HG02943 (cell line): ENCODE results near the gene PDE9A.
"Not testable (repeated sequence)": the region's sequence is repeated elsewhere in the genome, so short reads cannot be mapped to it uniquely, and the experiment has no call there.

Source experiments
- ATAC-seq: cut with Tn5 transposase; IDR thresholded peaks from one replicate; pipeline ENCODE4 v1.9.1; 2021; ENCODE audit warnings: mild to moderate bottlenecking, low read depth, moderate library complexity; ENCODE audit not compliant: unreplicated experiment

The PDE9A gene

DNA sequence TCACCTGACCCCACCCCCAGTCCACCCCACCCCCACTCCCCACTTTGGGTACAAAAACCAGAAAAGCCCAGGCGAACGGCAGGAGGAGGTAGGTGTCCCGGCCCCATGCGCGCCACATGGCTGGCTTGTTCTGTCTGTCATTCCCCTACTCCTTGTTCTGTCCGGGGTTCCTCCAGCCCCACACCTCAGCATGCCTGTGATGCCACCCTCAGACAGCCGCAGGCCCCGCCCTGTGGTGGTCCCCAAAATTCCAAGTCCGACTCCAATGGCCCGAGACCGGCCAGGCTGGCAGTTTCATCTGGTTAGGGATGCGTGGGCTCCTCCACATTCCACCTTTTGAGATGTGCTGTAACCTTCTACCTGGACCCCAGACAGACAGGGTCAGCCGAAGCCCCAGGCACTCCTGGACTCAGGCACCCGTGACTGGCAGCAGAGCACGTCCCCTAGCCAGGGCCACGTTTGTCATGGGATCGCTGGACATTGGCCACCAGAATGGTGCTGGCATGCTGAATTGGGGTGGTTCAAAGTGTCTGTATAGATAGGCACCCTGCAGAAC is 131.6 kb downstream of the PDE9A start:
- no peak for ATAC-seq

DNA sequence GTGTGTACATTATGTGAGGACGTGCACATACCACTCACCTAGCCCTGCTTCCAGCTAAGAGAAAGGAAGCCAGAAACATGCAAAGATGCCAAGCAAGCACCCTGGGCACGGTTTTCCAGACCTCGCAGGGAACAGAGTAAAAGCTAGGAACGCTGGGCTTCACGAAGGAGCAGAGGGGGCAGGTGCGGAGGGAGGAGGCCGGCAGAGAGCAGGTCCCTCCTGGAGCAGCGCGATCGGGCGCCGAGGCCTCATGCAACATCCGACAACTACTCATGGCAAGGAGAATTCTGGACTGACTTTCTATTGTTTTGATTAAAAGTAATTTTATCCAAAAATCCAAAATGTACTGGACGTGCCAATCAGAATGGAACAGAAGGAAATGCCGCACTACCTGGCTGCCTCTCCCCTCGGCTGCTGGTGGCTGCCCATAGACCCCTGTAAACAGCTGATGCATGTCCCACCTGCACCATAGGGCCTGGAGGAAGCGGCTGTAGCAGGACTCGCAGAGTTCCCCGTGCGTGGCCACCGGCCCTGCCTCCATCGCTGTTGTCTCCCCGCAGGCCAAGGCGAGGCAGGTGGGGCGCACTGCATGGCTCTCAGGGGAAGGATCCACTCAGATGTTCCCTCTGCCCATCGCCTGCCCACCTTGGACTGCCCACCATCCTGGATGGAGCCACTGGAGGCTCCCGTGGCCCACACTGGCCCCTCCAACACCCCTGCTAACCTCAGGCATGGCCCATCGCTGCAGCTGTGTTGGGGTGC is 132.4 kb downstream of the PDE9A start:
- no peak for ATAC-seq

- no peak for ATAC-seq
Observed at GRCh38 chr21:42786884-42787283, 133.5 kb downstream of the PDE9A start.

- ATAC-seq: no peak
Observed at GRCh38 chr21:42787613-42788012, 134.2 kb downstream of the PDE9A start.

- ATAC-seq: no peak
Observed at GRCh38 chr21:42790520-42791065, 137.2 kb downstream of the PDE9A start.

DNA sequence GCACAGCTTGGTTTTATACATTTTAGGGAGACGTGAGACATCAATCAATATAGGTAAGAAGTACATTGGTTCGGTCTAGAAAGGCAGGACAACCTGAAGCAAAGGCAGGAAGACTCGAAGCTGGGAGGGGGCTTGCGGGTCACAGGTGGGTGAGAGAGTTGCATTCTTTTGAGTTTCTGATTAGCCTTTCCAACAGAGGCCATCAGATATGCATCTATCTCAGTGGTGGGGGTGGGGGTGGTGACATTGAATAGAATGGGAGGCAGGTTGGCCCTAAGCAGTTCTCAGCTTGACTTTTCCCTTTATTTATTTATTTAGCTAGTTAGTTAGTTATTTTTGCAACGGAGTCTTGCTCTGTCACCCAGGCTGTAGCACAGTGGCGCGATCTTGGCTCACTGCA is 140.4 kb downstream of the PDE9A start:
- no peak for ATAC-seq

- no peak for ATAC-seq
Observed at GRCh38 chr21:42794551-42794950, 141.1 kb downstream of the PDE9A start.

- no peak for ATAC-seq
Observed at GRCh38 chr21:42796327-42797062, 143.1 kb downstream of the PDE9A start.

- ATAC-seq: no peak
Observed at GRCh38 chr21:42797522-42797921, 144.1 kb downstream of the PDE9A start.

GRCh38 chr21:42798106-42798505 is 144.7 kb downstream of the PDE9A start:
- no peak for ATAC-seq

GRCh38 chr21:42799516-42799915 is 146.1 kb downstream of the PDE9A start:
- ATAC-seq: no peak

DNA sequence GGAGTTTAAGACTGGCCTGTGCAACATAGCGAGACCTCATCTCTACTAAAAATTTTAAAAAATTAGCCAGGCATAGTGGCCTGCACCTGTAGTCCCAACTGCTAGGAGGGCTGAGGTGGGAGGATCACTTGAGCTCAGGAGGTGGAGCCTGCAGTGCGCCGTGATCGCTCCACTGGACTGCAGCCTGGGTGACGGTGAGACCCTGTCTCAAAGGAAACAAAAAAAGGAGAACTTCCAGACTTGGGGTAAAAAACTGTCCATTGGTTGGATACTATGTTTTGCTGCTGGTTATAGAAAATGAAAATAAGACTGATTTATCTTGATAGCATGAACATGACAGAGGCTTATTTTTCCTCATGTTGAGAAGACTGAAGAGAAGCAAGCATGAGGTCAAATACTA is 146.5 kb downstream of the PDE9A start:
- ATAC-seq: no peak

GRCh38 chr21:42801616-42802015 is 148.2 kb downstream of the PDE9A start:
- ATAC-seq: not testable (repeated sequence)

GRCh38 chr21:42806509-42807140 is 153.2 kb downstream of the PDE9A start:
- no peak for ATAC-seq

GRCh38 chr21:42807293-42807895 is 154.0 kb downstream of the PDE9A start:
- ATAC-seq: not testable (repeated sequence)

- no peak for ATAC-seq
Observed at GRCh38 chr21:42807938-42808613, 154.7 kb downstream of the PDE9A start.

GRCh38 chr21:42809171-42809570 is 155.8 kb downstream of the PDE9A start:
- no peak for ATAC-seq

DNA sequence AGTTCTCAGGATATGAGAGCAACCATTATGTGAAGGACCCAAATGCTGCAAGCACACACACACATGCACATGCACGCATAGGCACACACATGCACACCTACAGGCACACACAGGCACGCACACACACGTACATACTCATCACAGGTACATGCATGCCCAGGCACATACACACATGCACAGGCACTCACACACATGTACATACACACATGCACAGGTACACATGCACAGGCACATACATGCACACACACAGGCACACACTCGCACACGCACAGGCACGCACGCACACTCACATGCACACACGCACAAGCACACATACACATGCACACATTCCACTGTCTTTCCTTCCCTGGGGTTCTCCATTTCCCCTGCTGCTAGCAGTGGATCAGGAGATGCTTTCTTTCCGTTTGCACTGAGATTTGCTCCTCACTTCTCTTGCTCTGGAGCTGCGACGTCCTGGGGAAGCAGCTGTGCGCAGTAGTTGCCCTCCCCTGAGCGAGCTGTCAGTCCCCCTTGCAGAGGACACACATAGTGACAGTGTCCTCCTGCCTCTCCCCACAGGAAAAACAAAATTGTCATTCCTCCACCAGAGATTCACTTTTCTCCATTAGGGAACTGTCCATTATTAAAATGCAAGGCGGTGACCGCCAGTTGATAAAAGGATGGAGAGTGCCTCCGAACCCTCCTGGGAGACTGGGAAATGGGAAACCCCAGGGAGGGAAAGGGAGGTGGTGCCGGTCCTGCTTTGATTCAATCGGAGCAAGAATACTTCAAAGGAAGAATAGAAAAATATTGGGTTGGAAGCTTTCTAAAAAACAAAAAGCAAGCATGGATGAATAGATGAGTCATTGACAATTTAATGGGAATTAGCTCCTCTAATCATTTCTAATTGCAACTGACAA is 156.4 kb downstream of the PDE9A start:
- ATAC-seq: no peak

DNA sequence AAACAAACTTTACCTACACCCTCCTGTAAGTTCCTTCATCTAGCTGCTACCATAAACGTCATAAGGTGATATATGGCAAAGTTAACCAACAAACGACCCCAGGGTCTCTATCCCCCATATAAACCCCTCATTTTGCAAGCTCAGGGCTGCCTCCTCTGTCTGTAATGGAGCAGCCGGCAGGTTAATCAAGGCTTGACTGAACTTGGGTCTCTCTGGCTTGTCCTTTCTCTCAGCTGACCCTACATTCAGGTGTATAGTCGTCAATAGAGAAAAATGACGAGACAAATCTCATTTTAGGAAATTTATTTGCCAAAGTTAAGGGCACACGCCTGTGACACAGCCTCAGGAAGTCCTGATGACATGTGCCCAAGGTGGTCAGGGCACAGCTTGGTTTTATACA is 158.5 kb downstream of the PDE9A start:
- no peak for ATAC-seq
